ENCODE measurements around the gene TRIM14. TPM values are rescaled to one million over a fixed set of nuclear protein-coding genes. Genes with fewer than 3 reads are reported as not detected.

Gene TRIM14
- total and polyA plus RNA-seq, 2 of the 13 experiments (the other 11 are each of a cell fraction or from before 2014, with no cell fraction given), result 9.2 to 13.0 TPM

- TF ChIP-seq TFE3 (CRISPR knock-in tag; IDR thresholded peaks at IDR 0.05) (0 out of 2 replicates have a peak, but pooled peaks have one; percentile 7), MTA1 (CRISPR knock-in tag; IDR thresholded peaks at IDR 0.05; ENCODE audit: borderline replicate concordance) (peak; percentile 86; the same call in 1 of the 2 replicates), ZNF446 (CRISPR knock-in tag; IDR thresholded peaks at IDR 0.05) (peak; percentile 79; the same call in 1 of the 2 replicates), ZNF326 (CRISPR knock-in tag; IDR thresholded peaks at IDR 0.05; ENCODE audit: borderline replicate concordance) (no peak), ARNTL (CRISPR knock-in tag; IDR thresholded peaks at IDR 0.05) (no peak; the same call in 1 of the 2 replicates), ZNF720 (CRISPR knock-in tag; IDR thresholded peaks at IDR 0.05) (no peak), POLR2AphosphoS2 (IDR thresholded peaks at IDR 0.05; ENCODE audit: low read depth, low read length) (no peak), HDAC6 (IDR thresholded peaks at IDR 0.05; ENCODE audit: low read depth, low read length) (no peak), YY1 (IDR thresholded peaks at IDR 0.05; ENCODE audit: insufficient read depth, insufficient replicate concordance, low read depth, low read length) (peak; percentile 73), CREB3 (CRISPR knock-in tag; IDR thresholded peaks at IDR 0.05) (no peak), ZNF564 (CRISPR knock-in tag; IDR thresholded peaks at IDR 0.05) (no peak), ZSCAN31 (CRISPR knock-in tag; IDR thresholded peaks at IDR 0.05; ENCODE audit: low read depth) (peak; percentile 85), ZNF562 (CRISPR knock-in tag; IDR thresholded peaks at IDR 0.05; ENCODE audit: borderline replicate concordance) (no peak), ZNF883 (CRISPR knock-in tag; IDR thresholded peaks at IDR 0.05; ENCODE audit: not compliant biosample characterization) (peak; percentile 78), ZNF7 (CRISPR knock-in tag; IDR thresholded peaks at IDR 0.05) (no peak), NFATC3 (CRISPR knock-in tag; IDR thresholded peaks at IDR 0.05) (0 out of 2 replicates have a peak, but pooled peaks have one; percentile 12), MLLT10 (CRISPR knock-in tag; IDR thresholded peaks at IDR 0.05) (no peak), PCBP1 (IDR thresholded peaks at IDR 0.05; ENCODE audit: borderline replicate concordance, low read depth, low read length) (no peak), PBX3 (CRISPR knock-in tag; IDR thresholded peaks at IDR 0.05; ENCODE audit: borderline replicate concordance) (no peak)
- TF ChIP-seq, protein P1, sequence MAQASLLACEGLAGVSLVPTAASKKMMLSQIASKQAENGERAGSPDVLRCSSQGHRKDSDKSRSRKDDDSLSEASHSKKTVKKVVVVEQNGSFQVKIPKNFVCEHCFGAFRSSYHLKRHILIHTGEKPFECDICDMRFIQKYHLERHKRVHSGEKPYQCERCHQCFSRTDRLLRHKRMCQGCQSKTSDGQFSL (CRISPR knock-in tag; IDR thresholded peaks at IDR 0.05), result no peak
These were observed at the start of gene TRIM14 (continued) for GRCh38 chr9:98118640-98119601.

Measured in HepG2 (cell line).